SK-N-SH (cell line): Measurements from ENCODE around the gene FCER1G. TPM values are rescaled to one million over a fixed set of nuclear protein-coding genes. Genes with fewer than 3 reads are reported as not detected.

Experiments
- CTCF ChIA-PET: fragments of 300-600, 350-600 bp; formaldehyde crosslinking; extraction: SDS; loops from one replicate; lab custom pipeline; 2021; lab: Yijun Ruan, JAX
- POLR2A ChIA-PET: fragments of 350-600 bp; sonication (Branson Sonifier 250); formaldehyde crosslinking; extraction: SDS; loops from one replicate; lab custom pipeline; 2020; ENCODE audit warnings: antibody characterized with exemption, inconsistent platforms; lab: Yijun Ruan, JAX
- DNase-seq: peaks from one replicate; pipeline ENCODE4 v3.0.0; 2012
- H2AFZ ChIP-seq: fragments of 200-600 bp; sonication (generic); 2 replicates; pipeline ENCODE4 v1.8.1; 2016; ENCODE audit warnings: antibody characterized with exemption, mild to moderate bottlenecking, low read depth
- H3F3A ChIP-seq: fragments of 200-600 bp; sonication (generic); replicated peaks from 2 replicates; pipeline ENCODE3; 2016; ENCODE audit warnings: antibody characterized with exemption, mild to moderate bottlenecking; ENCODE audit not compliant: insufficient read depth
- H3K27ac ChIP-seq, 2 experiments: fragments of 200-500 bp in 1 of 2; fragments of 200-600 bp in 1 of 2; sonication (Bioruptor generic) in 1 of 2; sonication (generic), shearing (Covaris generic) in 1 of 2; 2 replicates each; pipeline versions ENCODE4 v1.5.1 to v1.6.1; 2014 to 2016; ENCODE audit warnings: low read depth in 2 of 2, inconsistent platforms in 1 of 2, low read length in 1 of 2, mild to moderate bottlenecking in 1 of 2, mixed read lengths in 1 of 2
- H3K27me3 ChIP-seq: fragments of 200-600 bp; sonication (generic), shearing (Covaris generic); 2 replicates; pipeline ENCODE4 v1.6.1; 2016; ENCODE audit warnings: mixed run types; ENCODE audit not compliant: insufficient read depth
- H3K36me3 ChIP-seq, 2 experiments: fragments of 200-500 bp in 1 of 2; fragments of 200-600 bp in 1 of 2; sonication (Bioruptor generic) in 1 of 2; sonication (generic) in 1 of 2; replicated peaks in 1 of 2; 2 replicates each; pipeline versions ENCODE3 to v1.5.1; 2014 to 2016; ENCODE audit warnings: low read length in 1 of 2, mild to moderate bottlenecking in 1 of 2; ENCODE audit not compliant: insufficient read depth in 2 of 2, control insufficient read depth in 1 of 2
- H3K4me1 ChIP-seq, 2 experiments: fragments of 200-500 bp in 1 of 2; fragments of 200-600 bp in 1 of 2; sonication (Bioruptor generic) in 1 of 2; sonication (generic), shearing (Covaris generic) in 1 of 2; 2 replicates each; pipeline versions ENCODE4 v1.5.1 to v1.6.1; 2014 to 2016; ENCODE audit warnings: low read depth in 1 of 2, low read length in 1 of 2, mixed run types in 1 of 2; ENCODE audit not compliant: insufficient read depth in 2 of 2, control insufficient read depth in 1 of 2
- H3K4me2 ChIP-seq: fragments of 200-600 bp; sonication (generic), shearing (Covaris generic); 2 replicates; pipeline ENCODE4 v1.6.1; 2017; ENCODE audit warnings: mixed run types
- H3K4me3 ChIP-seq, 2 experiments: fragments of 200-500 bp in 1 of 2; fragments of 200-600 bp in 1 of 2; sonication (Bioruptor generic) in 1 of 2; sonication (generic), shearing (Covaris generic) in 1 of 2; 2 replicates each; pipeline versions ENCODE4 v1.5.1 to v1.8.1; 2014 to 2016; ENCODE audit warnings: low read depth in 2 of 2, inconsistent platforms in 1 of 2, low read length in 1 of 2, mild to moderate bottlenecking in 1 of 2, mixed read lengths in 1 of 2, moderate library complexity in 1 of 2
- H3K79me2 ChIP-seq: fragments of 200-600 bp; sonication (generic); 2 replicates; pipeline ENCODE4 v1.8.1; 2017; ENCODE audit warnings: mild to moderate bottlenecking; ENCODE audit not compliant: insufficient read depth
- H3K9ac ChIP-seq: fragments of 200-600 bp; sonication (generic); 2 replicates; pipeline ENCODE4 v1.6.1; 2017; ENCODE audit warnings: mixed run types
- H3K9me2 ChIP-seq: fragments of 200-600 bp; sonication (generic); 2 replicates; pipeline ENCODE4 v1.6.1; 2017; ENCODE audit warnings: mixed run types
- H3K9me3 ChIP-seq: fragments of 200-600 bp; sonication (generic); 2 replicates; pipeline ENCODE4 v1.6.1; 2017; ENCODE audit warnings: mixed run types, mild to moderate bottlenecking, moderate library complexity
- H4K20me1 ChIP-seq: fragments of 200-600 bp; sonication (generic); 2 replicates; pipeline ENCODE4 v1.6.1; 2017; ENCODE audit warnings: mild to moderate bottlenecking, mixed run types; ENCODE audit not compliant: insufficient read depth
- CHD2 ChIP-seq: fragments of 150-350 bp; IDR thresholded peaks from 2 replicates; pipeline ENCODE4 v1.6.1; 2018; ENCODE audit warnings: low read length; ENCODE audit not compliant: partially characterized antibody
- CTCF ChIP-seq: fragments of 200-600 bp; sonication (generic); IDR thresholded peaks from 2 replicates; pipeline ENCODE4 v1.6.1; 2017; ENCODE audit warnings: antibody characterized with exemption, mild to moderate bottlenecking, moderate library complexity
- FOXJ3 ChIP-seq: sonication (generic); formaldehyde crosslinking; IDR thresholded peaks from 2 replicates; pipeline ENCODE4 v1.5.1; 2020; ENCODE audit warnings: mild to moderate bottlenecking, missing genetic modification reagents
- FOXM1 ChIP-seq: IDR thresholded peaks from 2 replicates; pipeline ENCODE4 v1.4.0; 2012; ENCODE audit warnings: low read depth, mild to moderate bottlenecking
- GATA2 ChIP-seq: sonication (generic); formaldehyde crosslinking; IDR thresholded peaks from 2 replicates; pipeline ENCODE4 v1.5.0; 2020; ENCODE audit warnings: mild to moderate bottlenecking, missing genetic modification reagents
- MEF2A ChIP-seq: IDR thresholded peaks from 2 replicates; pipeline ENCODE4 v1.4.0; 2012; ENCODE audit warnings: low read depth, borderline replicate concordance
- MXI1 ChIP-seq: IDR thresholded peaks from 2 replicates; pipeline ENCODE4 v1.6.1; 2012; ENCODE audit warnings: mild to moderate bottlenecking, low read depth, low read length, improper control_type of control experiment
- NFIC ChIP-seq: IDR thresholded peaks from 2 replicates; pipeline ENCODE4 v1.4.0; 2012; ENCODE audit warnings: borderline replicate concordance
- POLR2AphosphoS5 ChIP-seq: IDR thresholded peaks from 2 replicates; pipeline ENCODE4 v1.6.1; 2012; ENCODE audit warnings: low read depth, low read length
- RCOR1 ChIP-seq: fragments of 150-350 bp; IDR thresholded peaks from 2 replicates; pipeline ENCODE4 v1.6.1; 2017; ENCODE audit warnings: antibody characterized with exemption, low read length
- RFX5 ChIP-seq: IDR thresholded peaks from 2 replicates; pipeline ENCODE4 v1.6.1; 2012; ENCODE audit warnings: mild to moderate bottlenecking, improper control_type of control experiment, low read length
- TAF1 ChIP-seq: IDR thresholded peaks from 2 replicates; pipeline ENCODE4 v1.6.1; 2012; ENCODE audit warnings: low read depth, mild to moderate bottlenecking, low read length, moderate library complexity, borderline replicate concordance
- TCF12 ChIP-seq: IDR thresholded peaks from 2 replicates; pipeline ENCODE4 v1.4.0; 2012
- USF2 ChIP-seq: fragments of 150-350 bp; IDR thresholded peaks from 2 replicates; pipeline ENCODE4 v1.6.1; 2017; ENCODE audit warnings: antibody characterized with exemption, low read length, low read depth, borderline replicate concordance
- YY1 ChIP-seq: IDR thresholded peaks from 2 replicates; pipeline ENCODE4 v1.4.0; 2012; ENCODE audit warnings: low read depth, mild to moderate bottlenecking
- WGBS: methylation state at CpG from one replicate; pipeline ENCODE4 v1.1.6; 2017; ENCODE audit warnings: low lambda C conversion rate; 5-methylcytosine and 5-hydroxymethylcytosine counted together
- polyA plus RNA-seq, 3 experiments: library from polyadenylated mRNA; depleted of rRNA; stranded (reverse); fragments of >200 nt; gene quantifications; 2 replicates each; pipeline ENCODE4 v1.2.3, GENCODE V29; 2012
- TF ChIP-seq, protein P1 (sequence below): IDR thresholded peaks from 2 replicates; pipeline ENCODE4 v1.4.0; 2012; ENCODE audit warnings: low read depth, borderline replicate concordance
- TF ChIP-seq, protein P2 (sequence below): fragments of 150-350 bp; IDR thresholded peaks from 2 replicates; pipeline ENCODE4 v1.6.1; 2016; ENCODE audit warnings: mild to moderate bottlenecking, low read depth, low read length
- TF ChIP-seq, protein P3 (sequence below): IDR thresholded peaks from 2 replicates; pipeline ENCODE4 v1.4.0; 2012; ENCODE audit warnings: low read depth

Gene FCER1G
- polyA plus RNA-seq, 1 of the 3 experiments (the other 2 are of a cell fraction) = 0.61 TPM

GRCh38 chr1:161187311-161187710 is 27.8 kb upstream of the FCER1G start:
- H2AFZ ChIP-seq = no peak overlapping the region
- no peak overlapping the region for H3K27ac ChIP-seq
- no peaks in the 10 kb centered on the region for H3K9me3 ChIP-seq
- no peak overlapping the region for H3K4me3 ChIP-seq
- ChIA-PET POLR2A (interaction anchor here (0.6 kb wide), 1 partner anchor 123 kb away, joined by 3 read pairs; no protein-coding TSS in a partner anchor), CTCF (interaction anchor here (2.2 kb wide), 1 partner anchor 22 kb away, joined by 10 read pairs; the partner anchor contains the start of gene PPOX)
- peaks cover 0 to 10% of the 10 kb centered on the region in 2 experiments; a peak in 3 of 4 replicates for H3K4me1 ChIP-seq
- DNase-seq = no peak
- no peak overlapping the region for H3K9ac ChIP-seq
- no peaks in the 10 kb centered on the region for H3K9me2 ChIP-seq
- 89% methylated on average over 3 of the region's 3 CpGs for WGBS
- no peak for TF ChIP-seq POLR2AphosphoS5
- TF ChIP-seq, protein P1, sequence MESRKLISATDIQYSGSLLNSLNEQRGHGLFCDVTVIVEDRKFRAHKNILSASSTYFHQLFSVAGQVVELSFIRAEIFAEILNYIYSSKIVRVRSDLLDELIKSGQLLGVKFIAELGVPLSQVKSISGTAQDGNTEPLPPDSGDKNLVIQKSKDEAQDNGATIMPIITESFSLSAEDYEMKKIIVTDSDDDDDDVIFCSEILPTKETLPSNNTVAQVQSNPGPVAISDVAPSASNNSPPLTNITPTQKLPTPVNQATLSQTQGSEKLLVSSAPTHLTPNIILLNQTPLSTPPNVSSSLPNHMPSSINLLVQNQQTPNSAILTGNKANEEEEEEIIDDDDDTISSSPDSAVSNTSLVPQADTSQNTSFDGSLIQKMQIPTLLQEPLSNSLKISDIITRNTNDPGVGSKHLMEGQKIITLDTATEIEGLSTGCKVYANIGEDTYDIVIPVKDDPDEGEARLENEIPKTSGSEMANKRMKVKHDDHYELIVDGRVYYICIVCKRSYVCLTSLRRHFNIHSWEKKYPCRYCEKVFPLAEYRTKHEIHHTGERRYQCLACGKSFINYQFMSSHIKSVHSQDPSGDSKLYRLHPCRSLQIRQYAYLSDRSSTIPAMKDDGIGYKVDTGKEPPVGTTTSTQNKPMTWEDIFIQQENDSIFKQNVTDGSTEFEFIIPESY = no peak
- TF ChIP-seq, protein P2, sequence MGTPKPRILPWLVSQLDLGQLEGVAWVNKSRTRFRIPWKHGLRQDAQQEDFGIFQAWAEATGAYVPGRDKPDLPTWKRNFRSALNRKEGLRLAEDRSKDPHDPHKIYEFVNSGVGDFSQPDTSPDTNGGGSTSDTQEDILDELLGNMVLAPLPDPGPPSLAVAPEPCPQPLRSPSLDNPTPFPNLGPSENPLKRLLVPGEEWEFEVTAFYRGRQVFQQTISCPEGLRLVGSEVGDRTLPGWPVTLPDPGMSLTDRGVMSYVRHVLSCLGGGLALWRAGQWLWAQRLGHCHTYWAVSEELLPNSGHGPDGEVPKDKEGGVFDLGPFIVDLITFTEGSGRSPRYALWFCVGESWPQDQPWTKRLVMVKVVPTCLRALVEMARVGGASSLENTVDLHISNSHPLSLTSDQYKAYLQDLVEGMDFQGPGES = no peak
- TF ChIP-seq, protein P3, sequence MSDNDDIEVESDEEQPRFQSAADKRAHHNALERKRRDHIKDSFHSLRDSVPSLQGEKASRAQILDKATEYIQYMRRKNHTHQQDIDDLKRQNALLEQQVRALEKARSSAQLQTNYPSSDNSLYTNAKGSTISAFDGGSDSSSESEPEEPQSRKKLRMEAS = no peak
- no peak for TF ChIP-seq YY1
- no peak for TF ChIP-seq MXI1
- no peak for TF ChIP-seq FOXJ3 (CRISPR knock-in tag)
- TF ChIP-seq RFX5 = no peak
- no peak for TF ChIP-seq USF2
- H3K36me3 ChIP-seq = peaks cover 0 to 15% of the 10 kb centered on the region in 2 experiments
- H4K20me1 ChIP-seq = no peaks in the 10 kb centered on the region
- no peaks in the 10 kb centered on the region for H3K27me3 ChIP-seq
- peaks cover 5% of the 10 kb centered on the region for H3F3A ChIP-seq
- no peak overlapping the region for H3K4me2 ChIP-seq
- H3K79me2 ChIP-seq = no peaks in the 10 kb centered on the region

DNA sequence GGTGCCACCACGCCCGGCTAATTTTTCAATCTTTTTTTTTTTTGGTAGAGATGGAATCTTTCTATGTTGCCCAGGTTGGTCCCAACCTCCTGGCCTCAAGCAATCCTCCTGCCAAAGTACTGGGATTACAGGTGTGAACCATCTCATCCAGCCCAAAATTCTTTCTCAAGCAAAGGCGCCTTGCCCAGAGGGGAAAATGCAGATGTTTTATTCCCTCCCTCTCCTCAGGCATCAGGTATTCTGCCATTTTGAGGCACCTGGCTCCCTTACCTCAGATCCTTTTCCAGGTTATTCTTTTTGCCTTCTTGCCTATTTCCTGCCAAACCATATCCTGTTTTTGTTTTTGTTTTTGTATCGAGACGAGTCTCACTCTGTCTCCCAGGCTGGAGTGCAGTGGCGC is 26.7 kb upstream of the FCER1G start:
- H3K4me2 ChIP-seq = no peak overlapping the region
- no peaks in the 10 kb centered on the region for H4K20me1 ChIP-seq
- H3K4me3 ChIP-seq = no peak overlapping the region
- H3K9me2 ChIP-seq = no peaks in the 10 kb centered on the region
- WGBS = 89% methylated on average over 6 of the region's 6 CpGs
- no peak overlapping the region for H3K9ac ChIP-seq
- no peaks in the 10 kb centered on the region for H3K27me3 ChIP-seq
- no peak overlapping the region for H2AFZ ChIP-seq
- no peaks in the 10 kb centered on the region for H3K79me2 ChIP-seq
- peaks cover 0 to 17% of the 10 kb centered on the region in 2 experiments; a peak in 3 of 4 replicates for H3K4me1 ChIP-seq
- TF ChIP-seq CTCF = no peak
- TF ChIP-seq POLR2AphosphoS5 = no peak
- TF ChIP-seq MEF2A = no peak
- no peak for TF ChIP-seq GATA2
- no peak for TF ChIP-seq NFIC
- no peak for TF ChIP-seq CHD2
- no peak for TF ChIP-seq RCOR1
- TF ChIP-seq FOXM1 = no peak
- TF ChIP-seq MXI1 = no peak
- no peak for TF ChIP-seq TCF12
- TF ChIP-seq USF2 = no peak
- no peak for TF ChIP-seq TAF1
- CTCF ChIA-PET = no interaction called here
- no peak for DNase-seq
- peaks cover 0 to 19% of the 10 kb centered on the region in 2 experiments for H3K36me3 ChIP-seq
- H3K9me3 ChIP-seq = no peaks in the 10 kb centered on the region
- peaks cover 5% of the 10 kb centered on the region for H3F3A ChIP-seq
- H3K27ac ChIP-seq = no peak overlapping the region
- POLR2A ChIA-PET = interaction anchor here (0.7 kb wide), 1 partner anchor 31 kb away, joined by 4 read pairs; no protein-coding TSS in a partner anchor
